CD14-positive monocyte (primary cell): ENCODE data around the gene OR7A5. TPM values are rescaled to one million over a fixed set of nuclear protein-coding genes. Genes with fewer than 3 reads are reported as not detected.

Experiments used
- DNase-seq, 3 donors: peaks; one replicate each; pipeline ENCODE4 v3.0.0-alpha.2; 2011 to 2022
- H2AFZ ChIP-seq: 2 replicates; pipeline ENCODE4 v1.6.0; 2012; ENCODE audit warnings: mild to moderate bottlenecking, low read depth, low read length, inconsistent platforms; ENCODE audit not compliant: insufficient read depth, poor library complexity, severe bottlenecking
- H3K27ac ChIP-seq, 2 donors: 1 replicate in 1 of 2; 2 replicates in 1 of 2; pipeline ENCODE4 v1.5.1; 2012 to 2013; ENCODE audit warnings: low read length in 2 of 2, control low read depth in 1 of 2, inconsistent platforms in 1 of 2, low read depth in 1 of 2, mild to moderate bottlenecking in 1 of 2
- H3K27me3 ChIP-seq, 2 donors: one replicate each; pipeline versions ENCODE4 v1.6.0 to v1.6.1; 2011 to 2013; ENCODE audit warnings: low read length in 2 of 2; ENCODE audit not compliant: control insufficient read depth in 2 of 2, insufficient read depth in 2 of 2
- H3K36me3 ChIP-seq, 2 donors: replicated peaks in 1 of 2; 1 replicate in 1 of 2; 2 replicates in 1 of 2; pipeline versions ENCODE4 v1.5.1 to v1.6.1; 2012 to 2013; ENCODE audit warnings: low read length in 2 of 2, control low read depth in 1 of 2, inconsistent platforms in 1 of 2, mild to moderate bottlenecking in 1 of 2; ENCODE audit not compliant: insufficient read depth in 2 of 2, control insufficient read depth in 1 of 2
- H3K4me1 ChIP-seq, 2 donors: 1 replicate in 1 of 2; 2 replicates in 1 of 2; pipeline versions ENCODE4 v1.5.1 to v1.6.1; 2012 to 2013; ENCODE audit warnings: low read length in 2 of 2, control low read depth in 1 of 2, inconsistent platforms in 1 of 2, mild to moderate bottlenecking in 1 of 2, moderate library complexity in 1 of 2; ENCODE audit not compliant: insufficient read depth in 2 of 2, control insufficient read depth in 1 of 2
- H3K4me2 ChIP-seq: replicated peaks from 2 replicates; pipeline ENCODE3; 2012; ENCODE audit warnings: low read length, moderate library complexity, mild to moderate bottlenecking; ENCODE audit not compliant: poor library complexity, severe bottlenecking; ENCODE audit errors: extremely low read depth
- H3K4me3 ChIP-seq, 3 experiments: fragments of 200-600 bp in 1 of 3; sonication (generic) in 1 of 3; replicated peaks in 1 of 3; 1 replicate in 2 of 3; 2 replicates in 1 of 3; pipeline ENCODE4 v1.5.1; 2011 to 2013; ENCODE audit warnings: low read length in 3 of 3, mild to moderate bottlenecking in 3 of 3, control low read depth in 2 of 3, low read depth in 2 of 3, inconsistent platforms in 1 of 3, moderate library complexity in 1 of 3
- H3K79me2 ChIP-seq: 2 replicates; pipeline ENCODE4 v1.6.0; 2012; ENCODE audit warnings: mild to moderate bottlenecking, control low read depth, inconsistent platforms, low read length, moderate library complexity; ENCODE audit not compliant: insufficient read depth
- H3K9ac ChIP-seq: 2 replicates; pipeline ENCODE4 v1.6.0; 2017; ENCODE audit warnings: low read length, mild to moderate bottlenecking; ENCODE audit not compliant: insufficient read depth, poor library complexity, severe bottlenecking
- H3K9me3 ChIP-seq, 2 donors: replicated peaks in 1 of 2; 1 replicate in 1 of 2; 2 replicates in 1 of 2; pipeline versions ENCODE4 v1.5.1 to v1.6.1; 2012 to 2013; ENCODE audit warnings: low read length in 2 of 2, control low read depth in 1 of 2; ENCODE audit not compliant: control insufficient read depth in 1 of 2, insufficient read depth in 1 of 2
- H4K20me1 ChIP-seq: 2 replicates; pipeline ENCODE4 v1.6.0; 2012; ENCODE audit warnings: mild to moderate bottlenecking, low read length, control low read depth, moderate library complexity; ENCODE audit not compliant: insufficient read depth
- H3K27ac Mint-ChIP-seq, 7 donors: one replicate each; pipeline ENCODE4 v1.8.0; 2020; ENCODE audit warnings: mild to moderate bottlenecking in 7 of 7, mixed read lengths in 7 of 7, moderate library complexity in 6 of 7, inconsistent platforms in 2 of 7
- H3K27me3 Mint-ChIP-seq, 3 donors: one replicate each; pipeline ENCODE4 v1.8.0; 2021 to 2022; ENCODE audit warnings: low read depth in 3 of 3, mild to moderate bottlenecking in 3 of 3, mixed read lengths in 3 of 3, moderate library complexity in 3 of 3, inconsistent platforms in 1 of 3
- H3K36me3 Mint-ChIP-seq, 2 donors: one replicate each; pipeline ENCODE4 v1.8.0; 2020; ENCODE audit warnings: mixed read lengths in 2 of 2, inconsistent platforms in 1 of 2, mild to moderate bottlenecking in 1 of 2
- H3K4me1 Mint-ChIP-seq: one replicate; pipeline ENCODE4 v1.8.0; 2020; ENCODE audit warnings: mild to moderate bottlenecking, mixed read lengths
- H3K4me3 Mint-ChIP-seq, 2 donors: one replicate each; pipeline ENCODE4 v1.8.0; 2020; ENCODE audit warnings: mild to moderate bottlenecking in 2 of 2, mixed read lengths in 2 of 2, moderate library complexity in 1 of 2
- H3K9me3 Mint-ChIP-seq, 7 donors: one replicate each; pipeline ENCODE4 v1.8.0; 2020 to 2022; ENCODE audit warnings: mixed read lengths in 7 of 7, mild to moderate bottlenecking in 6 of 7, moderate library complexity in 6 of 7, inconsistent platforms in 2 of 7
- WGBS: methylation state at CpG from one replicate; pipeline ENCODE4 v1.1.5; 2013; ENCODE audit warnings: missing lambda C conversion rate; ENCODE audit not compliant: insufficient coverage; 5-methylcytosine and 5-hydroxymethylcytosine counted together
- intact Hi-C, 2 donors: fragments of 100-400 bp; cut with micrococcal nuclease; formaldehyde crosslinking; loops; one replicate each; pipeline versions ENCODE4 v1.15.0 to v1.15.1; 2023
- polyA plus RNA-seq, 3 donors: library from polyadenylated mRNA; depleted of rRNA in 1 of 3; unstranded in 2 of 3; stranded (reverse) in 1 of 3; fragments of 300-500 nt in 2 of 3; fragments of >200 nt in 1 of 3; fragmentation: Illumina TruSeq in 2 of 3; gene quantifications; 1 replicate in 2 of 3; 2 replicates in 1 of 3; pipeline ENCODE4 v1.2.3, GENCODE V29; 2012 to 2021
- TF ChIP-seq, protein P1 (sequence below): fragments of 200-600 bp; IDR thresholded peaks from one replicate; pipeline ENCODE4 v1.8.0; 2022; ENCODE audit warnings: antibody characterized with exemption, mild to moderate bottlenecking

Gene OR7A5
- polyA plus RNA-seq, 3 donors = not detected

DNA sequence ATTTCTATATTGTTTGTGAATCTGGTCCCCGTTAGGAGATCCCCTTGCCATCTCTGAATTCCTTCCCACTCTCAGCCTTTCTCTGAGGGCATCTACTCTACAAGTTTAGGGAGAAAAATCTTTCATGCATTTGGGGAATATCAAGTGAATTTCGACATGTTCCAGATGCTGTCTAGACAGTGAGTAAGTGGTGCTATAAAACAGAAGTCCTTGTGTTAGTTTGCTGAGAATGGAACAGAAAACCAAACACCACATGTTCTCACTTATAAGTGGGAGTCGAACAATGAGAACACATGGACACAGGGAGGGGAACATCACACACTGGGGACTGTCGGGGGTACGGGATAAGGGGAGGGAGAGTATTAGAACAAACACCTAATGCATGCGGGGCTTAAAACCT is 8.6 kb upstream of the OR7A5 start:
- no peak overlapping the region for H3K4me3 Mint-ChIP-seq
- no CpG with 5 or more reads among the region's 6 CpGs for WGBS
- H3K79me2 ChIP-seq = no peaks in the 10 kb centered on the region
- H3K27ac ChIP-seq = no peak overlapping the region
- H3K9me3 Mint-ChIP-seq = peaks cover 0 to 7% (median 4%) of the 10 kb centered on the region in 7 donors
- no peaks in the 10 kb centered on the region for H3K36me3 ChIP-seq
- H3K27ac Mint-ChIP-seq = no peak overlapping the region
- H3K36me3 Mint-ChIP-seq = no peaks in the 10 kb centered on the region
- H3K4me1 Mint-ChIP-seq = no peaks in the 10 kb centered on the region
- H3K4me2 ChIP-seq = no peak overlapping the region
- H3K27me3 ChIP-seq = no peaks in the 10 kb centered on the region
- no peak for DNase-seq
- H3K27me3 Mint-ChIP-seq = peaks cover 2 to 4% (median 2%) of the 10 kb centered on the region in 3 donors
- H3K9ac ChIP-seq = no peak overlapping the region
- intact Hi-C loops = no loop called here
- TF ChIP-seq, protein P1, sequence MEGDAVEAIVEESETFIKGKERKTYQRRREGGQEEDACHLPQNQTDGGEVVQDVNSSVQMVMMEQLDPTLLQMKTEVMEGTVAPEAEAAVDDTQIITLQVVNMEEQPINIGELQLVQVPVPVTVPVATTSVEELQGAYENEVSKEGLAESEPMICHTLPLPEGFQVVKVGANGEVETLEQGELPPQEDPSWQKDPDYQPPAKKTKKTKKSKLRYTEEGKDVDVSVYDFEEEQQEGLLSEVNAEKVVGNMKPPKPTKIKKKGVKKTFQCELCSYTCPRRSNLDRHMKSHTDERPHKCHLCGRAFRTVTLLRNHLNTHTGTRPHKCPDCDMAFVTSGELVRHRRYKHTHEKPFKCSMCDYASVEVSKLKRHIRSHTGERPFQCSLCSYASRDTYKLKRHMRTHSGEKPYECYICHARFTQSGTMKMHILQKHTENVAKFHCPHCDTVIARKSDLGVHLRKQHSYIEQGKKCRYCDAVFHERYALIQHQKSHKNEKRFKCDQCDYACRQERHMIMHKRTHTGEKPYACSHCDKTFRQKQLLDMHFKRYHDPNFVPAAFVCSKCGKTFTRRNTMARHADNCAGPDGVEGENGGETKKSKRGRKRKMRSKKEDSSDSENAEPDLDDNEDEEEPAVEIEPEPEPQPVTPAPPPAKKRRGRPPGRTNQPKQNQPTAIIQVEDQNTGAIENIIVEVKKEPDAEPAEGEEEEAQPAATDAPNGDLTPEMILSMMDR = no peak
- H3K9me3 ChIP-seq = no peaks in the 10 kb centered on the region
- no peak overlapping the region for H2AFZ ChIP-seq
- H3K4me1 ChIP-seq = no peaks in the 10 kb centered on the region
- no peak overlapping the region for H3K4me3 ChIP-seq
- no peaks in the 10 kb centered on the region for H4K20me1 ChIP-seq

DNA sequence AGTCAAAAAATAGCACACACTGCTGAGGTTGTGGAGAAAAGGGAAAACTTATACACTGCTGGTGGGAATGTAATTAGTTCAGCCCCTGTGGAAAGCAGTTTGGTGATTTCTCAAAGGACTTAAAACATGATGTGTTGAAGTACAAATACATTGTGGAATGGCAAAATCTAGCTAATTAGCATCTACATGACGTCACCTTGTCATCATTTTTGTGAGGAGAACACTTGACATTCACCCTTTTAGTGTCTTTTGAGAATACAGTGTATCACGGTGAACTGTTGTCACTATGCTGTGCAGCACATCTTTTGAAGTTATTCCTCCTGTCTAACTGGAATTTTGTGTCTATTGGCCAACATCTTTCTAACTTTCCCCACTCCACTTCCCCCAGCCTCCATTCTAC is 8.2 kb upstream of the OR7A5 start:
- Mint-ChIP-seq H3K36me3 (no peaks in the 10 kb centered on the region), H3K9me3 (peaks cover 0 to 7% (median 4%) of the 10 kb centered on the region in 7 donors), H3K27ac (no peak overlapping the region), H3K4me1 (no peaks in the 10 kb centered on the region), H3K27me3 (peaks cover 2 to 4% (median 4%) of the 10 kb centered on the region in 3 donors), H3K4me3 (no peak overlapping the region)
- H3K4me2 ChIP-seq = no peak overlapping the region
- no peak for DNase-seq
- TF ChIP-seq, protein P1 = no peak
- WGBS = no CpG with 5 or more reads among the region's 2 CpGs
- H3K4me3 ChIP-seq = no peak overlapping the region
- no peaks in the 10 kb centered on the region for H3K27me3 ChIP-seq
- no peak overlapping the region for H3K9ac ChIP-seq
- no peak overlapping the region for H2AFZ ChIP-seq
- no peaks in the 10 kb centered on the region for H3K79me2 ChIP-seq
- H3K27ac ChIP-seq = no peak overlapping the region
- no peaks in the 10 kb centered on the region for H3K4me1 ChIP-seq
- no peaks in the 10 kb centered on the region for H4K20me1 ChIP-seq
- intact Hi-C loops = no loop called here
- H3K9me3 ChIP-seq = no peaks in the 10 kb centered on the region
- no peaks in the 10 kb centered on the region for H3K36me3 ChIP-seq
